ENCODE results near the gene PELI3.

PELI3 gene

GRCh38 chr11:66454828-66455227 is 11.9 kb upstream of the PELI3 start:
- H3K4me2 ChIP-seq (ENCODE audit: low read length) = no peak overlapping the region
- H3K36me3 ChIP-seq (ENCODE audit: insufficient read depth, low read length) = no peaks in the 10 kb centered on the region
- no peak overlapping the region for H2AFZ ChIP-seq (ENCODE audit: low read length)
- no peaks in the 10 kb centered on the region for H3K9me2 ChIP-seq (ENCODE audit: low read depth, low read length)
- H3K27ac ChIP-seq (ENCODE audit: low read depth, low read length, poor library complexity, severe bottlenecking) = no peak overlapping the region
- H3K79me2 ChIP-seq (ENCODE audit: insufficient read depth, low read length) = no peaks in the 10 kb centered on the region
- peaks cover 11% of the 10 kb centered on the region for H3K4me1 ChIP-seq (ENCODE audit: insufficient read depth, low read length, severe bottlenecking)
- no peaks in the 10 kb centered on the region for H3F3A ChIP-seq (ENCODE audit: insufficient read depth, low read length)
- H3K27me3 ChIP-seq (ENCODE audit: insufficient read depth, low read length) = peaks cover 8% of the 10 kb centered on the region; the same call in 1 of the 2 replicates
- TF ChIP-seq EZH2 (IDR thresholded peaks at IDR 0.05; ENCODE audit: borderline replicate concordance, low read length) (no peak), CTCF (IDR thresholded peaks at IDR 0.05; ENCODE audit: low read length) (no peak)
- H3K4me3 ChIP-seq (ENCODE audit: low read depth, low read length, poor library complexity, severe bottlenecking) = no peak overlapping the region
- no peaks in the 10 kb centered on the region for H3K9me3 ChIP-seq (ENCODE audit: low read length)
- no peaks in the 10 kb centered on the region for H4K20me1 ChIP-seq (ENCODE audit: insufficient read depth, low read length)
- no peak overlapping the region for H3K9ac ChIP-seq (ENCODE audit: low read length)

DNA sequence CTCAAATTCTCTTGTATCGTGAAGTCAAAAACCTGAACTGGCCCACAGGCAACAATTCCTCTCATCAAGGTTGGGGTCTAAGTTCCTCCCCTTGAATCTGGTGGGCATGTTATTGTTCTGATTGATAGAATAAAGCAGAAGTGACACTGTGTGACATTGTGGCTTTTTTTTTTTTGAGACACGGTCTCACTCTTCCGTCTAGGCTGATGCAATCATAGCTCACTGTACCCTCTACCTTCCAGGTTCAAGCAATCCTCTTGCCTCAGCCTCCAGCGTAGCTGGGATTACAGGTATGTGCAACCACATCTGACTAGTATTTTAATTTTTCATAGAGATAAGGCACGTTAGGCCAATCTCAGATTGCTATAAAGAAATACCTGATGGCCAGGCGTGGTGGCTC is 8.9 kb upstream of the PELI3 start:
- Histone ChIP-seq H3K27ac (ENCODE audit: low read depth, low read length, poor library complexity, severe bottlenecking) (no peak overlapping the region), H3K9me3 (ENCODE audit: low read length) (peaks cover 5% of the 10 kb centered on the region), H3K36me3 (ENCODE audit: insufficient read depth, low read length) (no peaks in the 10 kb centered on the region), H3K27me3 (ENCODE audit: insufficient read depth, low read length) (no peaks in the 10 kb centered on the region), H3F3A (ENCODE audit: insufficient read depth, low read length) (no peaks in the 10 kb centered on the region), H2AFZ (ENCODE audit: low read length) (no peak overlapping the region), H4K20me1 (ENCODE audit: insufficient read depth, low read length) (no peaks in the 10 kb centered on the region), H3K4me2 (ENCODE audit: low read length) (no peak overlapping the region), H3K9me2 (ENCODE audit: low read depth, low read length) (no peaks in the 10 kb centered on the region), H3K4me3 (ENCODE audit: low read depth, low read length, poor library complexity, severe bottlenecking) (no peak overlapping the region), H3K4me1 (ENCODE audit: insufficient read depth, low read length, severe bottlenecking) (peaks cover 11% of the 10 kb centered on the region), H3K79me2 (ENCODE audit: insufficient read depth, low read length) (no peaks in the 10 kb centered on the region), H3K9ac (ENCODE audit: low read length) (no peak overlapping the region)
- no peak for TF ChIP-seq CTCF (IDR thresholded peaks at IDR 0.05; ENCODE audit: low read length)
- TF ChIP-seq EZH2 (IDR thresholded peaks at IDR 0.05; ENCODE audit: borderline replicate concordance, low read length) = no peak

DNA sequence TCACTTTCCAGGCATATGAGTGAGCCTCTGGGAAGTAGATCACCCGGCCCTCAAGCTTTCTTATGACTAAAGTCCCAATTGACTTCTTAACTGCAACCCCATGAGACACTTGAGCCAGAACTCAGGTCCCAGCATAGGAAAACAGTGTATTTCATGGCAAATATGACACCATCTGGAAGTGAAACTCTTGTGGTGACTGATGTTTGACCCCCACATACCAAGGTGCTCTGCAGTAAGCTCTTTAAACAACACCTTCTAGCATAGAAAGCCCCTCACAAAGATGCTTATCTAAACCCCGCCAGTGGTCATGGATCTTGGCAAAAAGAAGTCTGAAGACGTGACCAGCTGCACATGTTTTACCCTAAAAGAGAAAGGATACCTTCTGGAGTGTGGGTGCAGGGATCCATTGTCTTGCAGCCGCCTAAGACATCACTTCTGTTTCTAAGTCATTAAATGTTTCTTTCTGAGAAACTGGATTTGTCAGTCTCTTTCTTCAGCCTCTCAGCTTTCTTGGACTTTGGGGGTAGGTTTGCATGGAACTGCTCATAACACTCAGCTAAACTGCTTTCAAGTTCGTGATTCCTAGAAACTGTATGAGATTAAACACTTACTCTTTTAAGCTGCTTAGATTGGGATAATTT is 7.4 kb upstream of the PELI3 start:
- peaks cover 11% of the 10 kb centered on the region for H3K4me1 ChIP-seq (ENCODE audit: insufficient read depth, low read length, severe bottlenecking)
- no peaks in the 10 kb centered on the region for H4K20me1 ChIP-seq (ENCODE audit: insufficient read depth, low read length)
- peaks cover 7% of the 10 kb centered on the region for H3K9me3 ChIP-seq (ENCODE audit: low read length)
- H3K79me2 ChIP-seq (ENCODE audit: insufficient read depth, low read length) = no peaks in the 10 kb centered on the region
- TF ChIP-seq EZH2 (IDR thresholded peaks at IDR 0.05; ENCODE audit: borderline replicate concordance, low read length) (no peak), CTCF (IDR thresholded peaks at IDR 0.05; ENCODE audit: low read length) (no peak)
- no peak overlapping the region for H2AFZ ChIP-seq (ENCODE audit: low read length)
- H3K4me3 ChIP-seq (ENCODE audit: low read depth, low read length, poor library complexity, severe bottlenecking) = no peak overlapping the region
- H3K36me3 ChIP-seq (ENCODE audit: insufficient read depth, low read length) = no peaks in the 10 kb centered on the region; the same call in 1 of the 2 replicates
- H3K9me2 ChIP-seq (ENCODE audit: low read depth, low read length) = no peaks in the 10 kb centered on the region
- no peak overlapping the region for H3K4me2 ChIP-seq (ENCODE audit: low read length)
- H3F3A ChIP-seq (ENCODE audit: insufficient read depth, low read length) = no peaks in the 10 kb centered on the region
- H3K9ac ChIP-seq (ENCODE audit: low read length) = no peak overlapping the region
- no peak overlapping the region for H3K27ac ChIP-seq (ENCODE audit: low read depth, low read length, poor library complexity, severe bottlenecking)
- H3K27me3 ChIP-seq (ENCODE audit: insufficient read depth, low read length) = no peaks in the 10 kb centered on the region

Measured in OCI-LY1 (cell line).